Stimulated activated CD4-positive, alpha-beta T cell treated with anti-CD3 and anti-CD28 coated beads, Interleukin-1b, Interleukin-23, amount 100 ng/mL, for 4 hours (primary cell): ENCODE data around the gene ADAMTS13.
"Not testable (repeated sequence)": the region's sequence is repeated elsewhere in the genome, so short reads cannot be mapped to it uniquely, and the experiment has no call there.

Source experiments
- DNase-seq, 2 donors: peaks; one replicate each; pipeline ENCODE4 v3.0.0-alpha.2; 2020; ENCODE audit warnings: low read depth in 2 of 2

ADAMTS13 gene

DNA sequence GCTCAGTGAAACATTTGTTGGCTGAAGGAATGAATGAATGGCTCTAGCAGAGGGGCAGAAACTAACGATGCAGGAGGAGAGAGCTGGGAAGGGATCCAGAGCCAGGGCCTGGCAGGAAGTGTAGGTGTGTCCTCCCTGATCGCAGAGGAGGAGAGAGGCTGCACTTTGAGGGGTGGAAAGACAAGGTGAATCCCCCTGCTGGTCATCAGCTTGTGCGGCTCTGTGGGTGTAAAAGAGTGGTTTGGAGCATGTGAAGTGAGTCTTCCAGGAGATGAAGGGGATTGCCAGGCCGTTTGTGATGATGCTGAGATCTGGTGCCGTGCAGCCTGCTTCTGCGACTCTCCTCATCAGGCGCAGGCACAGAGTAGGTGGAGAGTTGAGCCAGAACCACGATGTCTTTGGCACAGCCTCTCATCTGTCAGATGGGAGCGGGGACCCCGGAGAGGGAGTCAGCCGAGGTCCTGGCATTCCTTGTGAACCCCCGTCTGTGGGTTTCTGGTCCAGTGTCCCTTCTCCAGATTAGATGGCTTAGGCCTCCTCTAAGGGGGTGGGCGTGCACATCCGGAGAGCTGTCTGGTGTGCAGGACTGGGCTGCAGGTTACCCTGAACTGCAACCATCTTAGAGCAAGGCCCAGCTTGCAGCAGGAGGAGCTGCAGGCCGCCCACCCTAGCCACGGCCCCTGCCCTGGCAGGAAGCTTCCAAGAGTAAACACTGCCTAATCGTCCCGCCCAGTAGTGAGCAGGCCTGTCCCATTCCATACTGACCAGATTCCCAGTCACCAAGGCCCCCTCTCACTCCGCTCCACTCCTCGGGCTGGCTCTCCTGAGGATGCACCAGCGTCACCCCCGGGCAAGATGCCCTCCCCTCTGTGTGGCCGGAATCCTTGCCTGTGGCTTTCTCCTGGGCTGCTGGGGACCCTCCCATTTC lies at the start of gene ADAMTS13:
Gene ADAMTS13, plus strand, starts transcription at position 753 of the 928 bp plus-strand sequence. Its CDS starts 77 bp downstream, at position 830.
- DNase-seq = no peak

DNA sequence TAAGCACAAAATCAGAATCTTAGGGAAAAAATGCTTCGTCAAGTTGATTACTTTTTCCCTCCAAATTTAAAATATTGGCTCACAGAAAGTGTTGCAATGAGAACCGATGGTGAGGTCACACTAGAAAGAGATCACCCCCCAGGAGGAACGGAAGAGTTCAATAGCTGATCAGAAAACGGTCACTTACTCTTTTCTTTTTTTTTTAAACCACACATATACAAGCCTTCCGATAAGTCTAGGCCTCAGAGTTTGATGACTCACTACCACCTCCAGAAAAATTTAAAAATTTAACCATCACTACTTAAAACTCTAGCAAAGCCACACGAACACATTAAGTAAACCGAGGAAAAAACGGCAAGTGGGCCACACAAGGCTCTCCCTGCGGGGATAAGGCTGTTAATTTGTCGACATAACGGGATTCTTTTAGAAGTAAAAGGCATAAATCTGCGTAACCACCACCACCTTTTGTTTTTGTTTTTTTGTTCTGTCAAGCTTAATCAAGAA lies 47.5 kb upstream of the ADAMTS13 start:
- DNase-seq = no peak

DNA sequence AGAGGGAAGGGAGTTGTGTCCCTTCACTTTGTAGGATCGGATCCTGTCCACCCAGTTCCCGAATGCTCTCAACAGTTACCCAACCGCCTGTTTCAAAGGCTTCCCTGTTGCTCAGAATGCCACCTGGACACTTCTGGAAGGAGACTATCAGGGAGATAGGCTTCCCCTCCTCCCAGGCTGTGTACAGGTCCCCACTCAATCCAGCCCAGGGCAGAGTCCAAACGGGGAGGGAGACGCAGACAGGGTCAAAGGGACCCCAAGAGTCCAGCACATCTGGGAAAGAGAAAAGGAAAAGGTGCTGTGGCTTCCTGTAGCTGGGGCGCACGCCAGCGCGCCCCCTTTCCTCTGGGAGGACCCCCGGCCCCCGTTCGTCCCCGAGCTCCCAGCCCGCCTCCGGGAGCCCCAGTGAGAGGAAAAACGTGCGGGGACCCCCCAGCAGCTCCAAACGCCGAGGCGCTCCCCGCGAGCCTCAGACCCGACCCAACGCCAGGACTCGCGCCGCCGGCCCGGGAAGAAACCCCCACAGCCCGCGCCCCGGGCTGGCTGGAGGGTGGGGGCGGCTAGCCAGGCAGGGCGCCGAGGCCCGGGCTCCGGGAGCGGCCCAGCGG lies 46.9 kb upstream of the ADAMTS13 start:
- DNase-seq = no peak

DNA sequence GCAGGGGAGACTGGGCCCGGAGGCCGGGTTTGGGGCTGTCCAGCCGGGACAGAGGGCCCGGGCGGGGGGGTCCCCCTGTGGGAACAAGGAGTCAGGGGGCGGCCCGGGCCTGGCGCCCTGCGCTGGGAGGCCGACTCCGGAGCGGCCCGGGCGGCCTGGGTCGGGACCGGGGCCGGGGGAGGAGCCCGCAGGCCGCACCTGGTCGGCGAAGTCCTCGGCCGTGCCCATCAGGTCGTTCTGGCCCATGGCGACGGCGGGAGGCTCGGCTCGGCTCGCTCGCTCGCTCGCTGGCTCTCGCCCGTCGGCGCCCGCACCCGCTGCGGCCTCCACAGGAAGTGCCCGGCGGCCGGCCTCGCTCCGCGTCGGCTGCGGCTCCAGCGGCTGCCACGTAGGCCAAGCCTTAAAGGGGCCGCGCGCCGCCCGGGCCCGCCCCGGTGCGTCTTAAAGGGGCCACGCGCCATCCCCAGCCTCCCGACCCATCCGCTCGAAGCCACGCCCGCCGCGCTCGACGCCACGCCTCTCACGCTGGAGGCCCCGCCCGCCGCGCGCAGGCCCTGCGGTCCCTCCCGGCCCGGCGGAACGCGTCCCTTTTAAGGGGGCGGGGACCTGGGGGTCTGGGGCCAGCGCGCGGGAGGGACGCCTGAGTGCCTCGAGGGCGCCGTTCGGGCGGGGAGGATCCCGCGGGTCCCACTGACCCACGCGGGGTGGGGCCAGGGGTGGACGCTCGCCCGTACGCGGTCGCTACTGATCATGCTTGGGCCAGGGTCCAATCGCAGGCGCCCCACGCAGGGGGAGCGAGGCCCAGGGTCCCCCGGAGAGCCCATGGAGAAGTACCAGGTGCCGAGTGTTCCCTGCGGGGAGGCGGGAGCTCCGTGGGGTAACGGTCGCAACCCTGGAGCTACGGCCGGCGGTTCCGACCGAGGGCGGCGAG lies 46.2 kb upstream of the ADAMTS13 start, which contains the start of the genes STKLD1 and SURF4:
Gene STKLD1, plus strand, starts transcription at position 643 of the 931 bp plus-strand sequence. Its CDS starts 108 bp downstream, at position 751.
Gene SURF4, minus strand, starts transcription at position 337 of the 931 bp plus-strand sequence. Its CDS starts 91 bp downstream, at position 246.
- peak; percentile 93 to 95 for DNase-seq

DNA sequence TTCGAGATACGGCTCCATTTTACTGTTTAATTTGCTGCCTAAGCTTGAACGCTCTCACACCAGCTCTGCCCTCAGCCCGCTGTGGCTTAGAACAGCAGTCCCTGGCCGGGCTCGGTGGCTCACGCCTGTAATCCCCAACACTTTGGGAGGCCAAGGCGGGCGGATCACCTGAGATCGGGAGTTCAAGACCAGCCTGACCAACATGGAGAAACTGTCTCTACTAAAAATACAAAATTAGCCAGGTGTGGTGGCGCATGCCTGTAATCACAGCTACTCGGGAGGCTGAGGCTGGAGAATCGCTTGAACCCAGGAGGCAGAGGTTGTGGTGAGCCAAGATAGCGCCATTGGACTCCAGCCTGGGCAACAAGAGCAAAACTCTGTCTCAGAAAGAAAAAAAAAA lies 44.9 kb upstream of the ADAMTS13 start:
- not testable (repeated sequence) for DNase-seq

DNA sequence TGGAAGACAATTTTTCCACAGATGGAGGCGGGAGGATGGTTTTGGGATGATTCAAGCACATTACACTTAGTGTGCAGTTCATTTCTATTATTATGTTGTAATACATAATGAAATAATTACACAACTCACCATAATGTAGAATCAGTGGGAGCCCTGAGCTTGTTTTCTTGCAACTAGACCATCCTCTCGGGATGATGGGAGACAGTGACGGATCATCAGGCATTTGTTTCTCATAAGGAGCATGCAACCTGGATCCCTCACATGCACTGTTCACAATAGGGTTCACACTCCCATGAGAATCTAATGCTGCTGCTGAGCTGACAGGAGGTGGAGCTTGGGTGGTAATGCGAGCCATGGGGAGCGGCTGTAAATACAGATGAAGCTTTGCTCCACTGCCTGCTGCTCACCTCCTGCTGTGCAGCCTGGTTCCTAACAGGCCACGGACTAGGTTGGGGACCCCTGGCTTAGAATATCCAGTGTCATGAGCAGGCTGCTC lies 44.4 kb upstream of the ADAMTS13 start:
- no peak for DNase-seq

DNA sequence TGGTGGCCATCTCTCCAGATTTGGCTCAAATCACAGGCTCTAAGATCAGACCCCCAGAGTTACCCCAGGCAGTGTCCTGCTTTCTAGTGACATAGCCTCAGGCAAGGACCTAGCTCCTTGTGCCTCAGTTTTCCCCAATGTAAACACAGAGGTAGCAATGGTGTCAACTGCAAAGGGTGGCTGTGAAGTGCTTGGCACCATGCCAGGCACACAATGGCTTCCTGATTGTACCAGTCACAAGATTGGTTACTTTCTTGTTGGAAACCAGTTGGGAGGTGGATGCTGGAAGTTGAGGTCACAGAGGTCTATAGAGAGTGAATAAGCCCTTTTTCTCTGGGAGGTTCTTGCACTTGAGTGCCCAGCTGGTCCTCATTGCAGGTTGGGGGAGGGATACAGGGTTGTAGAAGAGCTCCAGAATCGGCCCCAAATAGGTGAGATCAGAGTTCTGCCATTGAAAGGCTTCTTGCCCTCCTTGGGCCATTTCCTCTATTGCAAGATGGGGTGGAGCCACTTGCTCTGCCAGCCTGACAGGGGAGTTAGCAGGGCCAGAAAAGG lies 43.7 kb upstream of the ADAMTS13 start:
- no peak for DNase-seq

DNA sequence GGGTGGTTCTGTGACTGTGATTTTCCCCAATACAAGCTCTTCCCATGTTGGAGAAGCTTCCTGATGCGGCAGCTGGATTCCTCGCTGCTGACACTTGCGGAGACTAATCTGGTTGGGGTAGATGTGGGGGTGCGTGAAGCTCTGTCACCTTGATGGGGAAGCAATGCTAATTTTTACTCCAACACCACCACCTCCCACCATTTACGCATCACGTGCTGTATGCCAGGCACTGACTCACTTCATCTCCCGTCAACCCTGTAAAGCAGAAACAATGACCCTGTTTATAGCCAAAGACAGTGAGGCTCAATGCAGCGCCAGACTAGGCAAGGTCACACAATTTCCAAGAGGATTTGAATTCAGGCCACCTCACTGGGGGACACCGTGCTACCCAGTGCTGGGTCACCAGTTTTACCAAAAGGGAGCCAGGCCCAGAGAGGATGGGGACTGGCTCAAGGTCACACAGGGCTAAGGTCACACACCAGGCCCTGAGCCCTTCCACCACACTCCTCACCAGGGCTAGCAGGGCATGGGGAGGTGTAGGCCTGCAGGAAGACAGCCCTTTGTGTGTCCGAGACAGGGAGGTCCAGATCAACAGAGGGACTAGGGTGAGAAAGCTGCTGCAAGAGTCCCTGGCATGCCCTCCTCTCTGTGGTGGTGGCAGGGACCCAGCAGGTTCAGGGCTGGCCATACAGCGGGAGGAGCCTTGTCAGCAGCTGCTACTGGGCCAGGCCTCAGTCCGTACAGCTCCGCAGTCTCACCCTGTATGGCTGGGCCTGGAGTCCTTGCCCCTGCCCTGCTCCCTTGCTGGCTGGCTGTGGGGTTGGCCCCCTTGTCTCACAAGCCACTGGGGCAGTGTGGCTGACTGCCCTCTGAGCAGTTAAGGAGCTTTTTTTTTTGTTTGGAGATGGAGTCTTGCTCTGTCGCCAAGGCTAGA lies 42.7 kb upstream of the ADAMTS13 start:
- DNase-seq = no peak

DNA sequence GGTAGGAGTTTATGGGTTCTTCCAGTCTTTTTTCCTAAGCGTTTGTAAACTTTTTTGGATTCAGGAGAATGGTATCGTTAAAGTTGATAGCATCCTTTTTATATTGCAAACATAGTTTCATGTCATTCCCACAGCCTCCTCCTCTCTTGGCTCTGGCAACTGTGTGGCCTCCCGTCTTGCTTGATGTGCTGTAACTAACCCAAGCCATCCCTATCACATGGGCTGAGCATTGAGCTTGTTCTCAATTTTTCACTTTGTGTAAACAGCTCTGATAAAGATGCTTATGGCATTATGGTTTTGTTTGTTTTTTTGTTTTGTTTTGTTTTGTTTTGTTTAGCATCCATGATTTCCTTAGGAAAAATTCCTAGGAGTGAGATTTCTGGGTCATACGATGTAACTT lies 41.4 kb upstream of the ADAMTS13 start:
- no peak for DNase-seq

DNA sequence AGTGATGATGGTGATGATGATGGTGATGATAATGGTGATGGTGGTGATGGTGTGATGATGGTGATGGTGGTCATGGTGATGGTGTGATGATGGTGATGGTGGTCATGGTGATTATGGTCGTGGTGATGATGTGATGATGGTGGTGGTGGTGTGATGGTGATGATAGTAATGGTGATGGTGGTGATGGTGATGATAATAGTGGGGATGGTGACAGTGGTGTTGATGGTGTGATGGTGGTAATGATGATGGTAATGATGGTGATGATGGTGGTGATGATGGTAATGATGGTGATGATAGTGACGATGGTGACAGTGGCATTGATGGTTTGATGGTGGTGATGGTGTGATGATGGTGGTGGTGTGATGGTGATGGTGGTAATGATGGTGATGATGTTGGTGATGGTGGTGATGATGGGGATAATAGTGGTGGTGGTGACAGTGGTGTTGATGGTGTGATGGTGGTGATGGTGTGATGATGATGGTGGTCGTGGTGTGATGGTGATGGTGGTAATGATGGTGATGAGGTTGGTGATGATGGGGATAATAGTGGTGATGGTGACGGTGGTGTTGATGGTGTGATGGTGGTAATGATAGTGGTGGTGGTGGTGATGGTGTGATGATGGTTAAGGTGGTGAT lies 39.5 kb upstream of the ADAMTS13 start:
- DNase-seq = no peak

DNA sequence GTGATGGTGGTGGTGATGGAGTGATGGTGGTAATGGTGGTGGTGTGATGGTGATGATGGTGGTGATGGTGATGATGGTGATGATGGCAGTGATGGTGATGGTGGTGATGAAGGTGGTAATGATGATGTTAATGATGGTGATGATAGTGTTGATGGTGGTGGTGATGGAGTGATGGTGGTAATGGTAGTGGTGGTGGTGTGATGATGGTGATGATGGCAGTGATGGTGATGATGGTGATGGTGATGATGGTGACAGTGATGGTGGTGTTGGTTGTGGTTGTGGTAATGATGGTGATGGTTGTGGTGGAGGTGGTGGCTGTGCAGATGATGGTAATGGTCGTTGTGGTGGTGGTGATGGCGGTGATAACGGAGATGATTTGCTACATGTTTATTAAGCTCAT lies 38.7 kb upstream of the ADAMTS13 start:
- no peak for DNase-seq

DNA sequence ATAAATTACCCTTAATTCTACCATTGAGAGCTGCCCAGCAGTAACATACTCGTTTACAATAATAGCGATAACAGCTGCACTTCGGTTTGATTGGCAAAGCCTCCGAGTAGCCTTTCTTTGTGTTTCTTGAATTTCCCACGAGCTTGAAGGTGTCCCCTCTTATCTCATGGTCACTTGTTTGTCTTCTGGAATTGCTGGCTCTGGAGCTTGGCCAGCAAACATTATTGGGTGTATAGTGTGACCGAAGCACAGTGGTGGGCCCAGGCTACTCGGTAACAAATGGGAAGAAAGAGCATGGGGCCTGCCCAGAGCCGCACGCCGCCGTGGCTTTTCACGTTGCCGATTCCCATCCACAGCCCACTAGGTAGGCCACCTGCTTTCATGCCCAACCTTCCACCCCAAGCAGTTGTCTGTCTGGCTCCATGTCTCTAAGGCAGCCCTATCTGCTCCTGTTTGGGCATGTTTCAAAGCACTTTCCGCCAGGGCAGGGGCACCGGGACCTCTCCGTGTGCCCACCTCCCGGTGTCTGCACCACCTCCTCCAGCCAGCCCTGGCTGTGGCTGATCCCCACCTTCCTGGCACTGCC lies 37.3 kb upstream of the ADAMTS13 start:
- DNase-seq = no peak

DNA sequence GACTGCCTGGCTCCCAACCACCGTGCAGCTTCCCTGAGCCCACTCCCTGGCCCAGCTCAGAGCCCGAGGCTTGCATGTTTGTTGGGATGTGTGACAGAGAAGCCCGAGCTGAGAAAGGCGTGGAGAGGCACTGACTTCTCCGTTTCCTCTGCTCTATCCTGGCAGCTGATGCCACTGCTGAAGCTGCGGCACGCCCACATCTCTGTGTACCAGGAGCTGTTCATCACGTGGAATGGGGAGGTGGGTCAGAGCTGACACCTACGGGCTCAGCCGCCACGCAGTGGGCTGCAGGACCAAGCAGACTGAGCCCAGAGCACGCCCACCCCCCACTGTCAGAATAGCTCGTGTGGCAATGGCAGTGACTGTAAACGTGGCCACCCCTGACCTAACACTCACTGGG lies 36.7 kb upstream of the ADAMTS13 start:
- no peak for DNase-seq

DNA sequence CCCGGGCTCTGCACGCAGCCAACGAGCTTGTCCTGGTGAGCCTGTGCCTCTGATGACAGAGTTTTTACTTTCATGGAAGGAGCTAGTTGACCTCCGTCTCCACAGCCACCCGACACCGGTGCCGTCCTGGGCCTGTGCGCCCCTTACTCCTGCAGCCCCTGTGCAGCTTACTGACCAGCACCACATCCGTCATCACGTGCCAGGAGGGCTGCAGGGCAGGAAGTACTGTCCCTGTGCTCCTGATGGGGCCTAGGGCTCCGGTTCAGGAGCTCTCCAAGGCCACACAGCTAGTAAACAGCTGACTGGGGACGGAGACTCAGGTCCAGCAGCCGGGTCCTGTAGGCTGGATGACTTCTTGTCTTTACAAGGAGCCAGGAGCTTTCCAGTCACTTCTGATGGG lies 35.8 kb upstream of the ADAMTS13 start:
- DNase-seq = no peak

DNA sequence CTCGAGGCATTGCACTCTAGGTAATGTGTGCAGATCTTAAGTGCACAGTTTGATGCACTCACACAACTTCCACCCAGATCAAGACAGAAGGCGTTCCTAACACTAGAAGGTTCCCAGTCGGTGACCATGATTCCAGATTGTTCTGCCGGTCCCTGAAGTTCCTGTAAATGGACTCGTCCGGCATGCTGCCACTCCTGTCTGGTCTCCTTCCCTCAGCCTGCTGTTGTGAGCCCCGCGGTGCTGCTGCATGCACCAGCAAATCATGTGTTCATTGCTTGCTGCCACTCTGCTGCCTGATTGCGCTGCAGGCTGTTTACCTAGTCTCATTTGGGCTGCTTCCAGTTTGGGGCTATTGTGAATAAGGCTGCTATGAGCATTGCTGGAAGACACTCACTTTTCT lies 34.5 kb upstream of the ADAMTS13 start:
- DNase-seq = no peak

DNA sequence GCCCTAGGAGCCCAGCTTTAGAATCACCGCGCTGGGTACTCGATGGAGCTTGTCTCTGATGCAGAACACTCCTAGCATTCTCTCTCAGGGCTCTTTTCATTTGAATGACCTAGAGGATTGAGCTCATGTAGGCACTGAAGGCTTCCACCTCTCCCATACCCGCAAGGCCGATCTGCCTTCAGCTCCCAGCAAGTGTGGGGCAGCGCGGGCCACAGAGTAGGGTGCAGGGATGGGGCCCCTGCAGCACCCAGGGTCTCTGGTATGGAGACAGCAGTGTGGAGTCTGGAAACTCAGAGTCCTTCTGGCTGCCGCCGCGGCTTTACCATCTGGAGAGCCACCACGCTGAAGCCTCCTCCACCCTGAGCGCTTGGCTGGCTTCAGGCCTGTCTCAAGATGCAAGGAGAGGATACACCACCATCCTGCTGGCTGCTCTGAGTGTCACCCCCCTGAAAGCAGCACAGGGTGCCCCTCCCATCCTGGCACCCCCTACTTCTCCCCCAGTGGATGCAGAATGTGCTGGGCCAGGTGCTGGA lies 33.1 kb upstream of the ADAMTS13 start:
- no peak for DNase-seq

DNA sequence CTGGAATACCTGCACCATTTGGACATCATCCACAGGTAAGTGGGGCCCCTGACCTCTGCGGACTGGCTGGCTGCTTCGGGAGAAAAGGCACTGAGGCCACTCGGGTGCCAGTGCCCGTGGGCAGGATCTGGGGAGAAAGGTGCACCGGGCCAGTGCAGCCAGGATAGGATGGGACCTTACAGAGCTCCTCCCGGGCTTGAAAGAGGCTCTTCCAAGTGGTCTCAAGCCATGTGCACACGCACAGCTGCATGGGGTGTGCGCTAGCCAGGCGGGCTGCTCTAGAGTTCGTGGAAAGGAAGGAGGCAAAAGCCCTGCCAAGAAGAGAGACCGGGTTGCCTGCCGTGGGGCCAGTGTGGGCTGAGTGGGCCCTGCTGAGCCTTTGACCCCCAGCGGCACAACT lies 32.6 kb upstream of the ADAMTS13 start:
- no peak for DNase-seq

DNA sequence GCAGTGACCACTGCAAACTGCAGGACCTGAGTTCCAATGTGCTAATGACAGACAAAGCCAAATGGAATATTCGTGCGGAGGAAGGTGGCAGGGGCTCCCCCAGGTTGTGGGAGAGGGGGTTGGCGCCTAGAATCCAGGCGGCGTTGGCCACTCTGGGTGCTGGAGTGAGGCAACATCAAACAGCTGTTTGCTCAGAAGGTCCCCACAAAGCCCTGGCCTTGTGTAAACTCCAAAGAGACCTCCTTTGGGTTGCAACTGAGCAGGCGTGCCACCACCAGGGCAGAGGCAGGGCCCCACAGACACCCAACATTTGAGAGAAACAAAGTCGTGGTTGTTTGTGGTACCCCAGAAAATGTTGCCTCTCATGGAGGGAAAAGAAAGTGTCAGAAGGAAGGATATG lies 31.5 kb upstream of the ADAMTS13 start:
- no peak for DNase-seq

DNA sequence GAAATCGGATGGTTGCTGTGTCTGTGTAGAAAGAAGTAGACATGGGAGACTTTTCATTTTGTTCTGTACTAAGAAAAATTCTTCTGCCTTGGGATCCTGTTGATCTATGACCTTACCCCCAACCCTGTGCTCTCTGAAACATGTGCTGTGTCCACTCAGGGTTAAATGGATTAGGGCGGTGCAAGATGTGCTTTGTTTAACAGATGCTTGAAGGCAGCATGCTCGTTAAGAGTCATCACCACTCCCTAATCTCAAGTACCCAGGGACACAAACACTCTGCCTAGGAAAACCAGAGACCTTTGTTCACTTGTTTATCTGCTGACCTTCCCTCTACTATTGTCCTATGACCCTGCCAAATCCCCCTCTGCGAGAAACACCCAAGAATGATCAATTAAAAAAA lies 30.7 kb upstream of the ADAMTS13 start:
- not testable (repeated sequence) for DNase-seq
